HFFc6 (cell line): ENCODE measurements around the gene PDE8B. TPM values are rescaled to one million over a fixed set of nuclear protein-coding genes. Genes with fewer than 3 reads are reported as not detected.

Experiments used
- DNase-seq: peaks from one replicate; pipeline ENCODE4 v3.0.0-alpha.2; 2018
- H3K27ac Mint-ChIP-seq: 2 replicates; pipeline ENCODE4 v1.8.0; 2020; ENCODE audit warnings: mild to moderate bottlenecking, mixed read lengths
- H3K27me3 Mint-ChIP-seq: 2 replicates; pipeline ENCODE4 v1.8.0; 2021; ENCODE audit warnings: mild to moderate bottlenecking, moderate library complexity, mixed read lengths; ENCODE audit not compliant: insufficient read depth
- H3K36me3 Mint-ChIP-seq: 2 replicates; pipeline ENCODE4 v1.8.0; 2021; ENCODE audit warnings: low read depth, mixed read lengths
- H3K4me1 Mint-ChIP-seq: 2 replicates; pipeline ENCODE4 v1.8.0; 2020; ENCODE audit warnings: low read depth, mixed read lengths
- H3K4me3 Mint-ChIP-seq: 2 replicates; pipeline ENCODE4 v1.8.0; 2020; ENCODE audit warnings: mild to moderate bottlenecking, moderate library complexity, mixed read lengths
- H3K9me3 Mint-ChIP-seq: 2 replicates; pipeline ENCODE4 v1.8.0; 2020; ENCODE audit warnings: mild to moderate bottlenecking, mixed read lengths
- total RNA-seq, 6 experiments: library from RNA; stranded (reverse); fragmentation: NEBNext Ultra II Directional; extraction: Animal tissue kit (Norgen Biotek cat#: 25700); gene quantifications; 2 replicates in 1 of 6; 3 replicates in 5 of 6; pipeline ENCODE4 v1.2.3, GENCODE V29; 2021
- TF ChIP-seq, protein P1 (sequence below): fragments of 200-600 bp; sonication (generic); IDR thresholded peaks from 2 replicates; pipeline ENCODE4 v1.5.0; 2021; ENCODE audit warnings: antibody characterized with exemption, mild to moderate bottlenecking

The PDE8B gene
- total RNA-seq, 6 experiments from 2014 or later, result 0.14 TPM; not detected in 5

DNA sequence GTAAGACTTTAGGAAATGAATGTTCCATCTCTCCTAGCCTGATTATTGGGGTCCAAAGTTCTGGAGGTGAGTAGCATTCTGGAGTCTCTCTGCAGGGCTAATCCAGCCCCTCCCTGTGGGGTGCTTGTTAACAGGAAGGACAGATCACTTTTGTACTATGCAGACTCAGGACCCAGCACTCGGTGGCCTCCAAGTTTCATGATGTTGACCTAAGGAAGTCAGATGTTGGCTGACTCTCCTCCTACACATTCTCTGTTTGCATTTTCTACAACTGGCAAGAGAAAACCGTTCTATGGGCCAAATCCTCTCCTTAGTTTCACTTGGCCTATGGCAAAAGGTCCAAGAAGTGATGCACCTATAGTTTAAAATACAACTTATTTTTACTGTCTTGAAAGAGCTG, 5.5 kb upstream of the PDE8B start:
- TF ChIP-seq, protein P1, sequence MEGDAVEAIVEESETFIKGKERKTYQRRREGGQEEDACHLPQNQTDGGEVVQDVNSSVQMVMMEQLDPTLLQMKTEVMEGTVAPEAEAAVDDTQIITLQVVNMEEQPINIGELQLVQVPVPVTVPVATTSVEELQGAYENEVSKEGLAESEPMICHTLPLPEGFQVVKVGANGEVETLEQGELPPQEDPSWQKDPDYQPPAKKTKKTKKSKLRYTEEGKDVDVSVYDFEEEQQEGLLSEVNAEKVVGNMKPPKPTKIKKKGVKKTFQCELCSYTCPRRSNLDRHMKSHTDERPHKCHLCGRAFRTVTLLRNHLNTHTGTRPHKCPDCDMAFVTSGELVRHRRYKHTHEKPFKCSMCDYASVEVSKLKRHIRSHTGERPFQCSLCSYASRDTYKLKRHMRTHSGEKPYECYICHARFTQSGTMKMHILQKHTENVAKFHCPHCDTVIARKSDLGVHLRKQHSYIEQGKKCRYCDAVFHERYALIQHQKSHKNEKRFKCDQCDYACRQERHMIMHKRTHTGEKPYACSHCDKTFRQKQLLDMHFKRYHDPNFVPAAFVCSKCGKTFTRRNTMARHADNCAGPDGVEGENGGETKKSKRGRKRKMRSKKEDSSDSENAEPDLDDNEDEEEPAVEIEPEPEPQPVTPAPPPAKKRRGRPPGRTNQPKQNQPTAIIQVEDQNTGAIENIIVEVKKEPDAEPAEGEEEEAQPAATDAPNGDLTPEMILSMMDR, result no peak
- no peak for DNase-seq
- Mint-ChIP-seq H3K4me3 (no peak overlapping the region), H3K27me3 (peaks cover 32% of the 10 kb centered on the region), H3K27ac (no peak overlapping the region), H3K9me3 (no peaks in the 10 kb centered on the region), H3K36me3 (peaks cover 4% of the 10 kb centered on the region; the same call in 1 of the 2 replicates), H3K4me1 (peaks cover 5% of the 10 kb centered on the region; the same call in 1 of the 2 replicates)

DNA sequence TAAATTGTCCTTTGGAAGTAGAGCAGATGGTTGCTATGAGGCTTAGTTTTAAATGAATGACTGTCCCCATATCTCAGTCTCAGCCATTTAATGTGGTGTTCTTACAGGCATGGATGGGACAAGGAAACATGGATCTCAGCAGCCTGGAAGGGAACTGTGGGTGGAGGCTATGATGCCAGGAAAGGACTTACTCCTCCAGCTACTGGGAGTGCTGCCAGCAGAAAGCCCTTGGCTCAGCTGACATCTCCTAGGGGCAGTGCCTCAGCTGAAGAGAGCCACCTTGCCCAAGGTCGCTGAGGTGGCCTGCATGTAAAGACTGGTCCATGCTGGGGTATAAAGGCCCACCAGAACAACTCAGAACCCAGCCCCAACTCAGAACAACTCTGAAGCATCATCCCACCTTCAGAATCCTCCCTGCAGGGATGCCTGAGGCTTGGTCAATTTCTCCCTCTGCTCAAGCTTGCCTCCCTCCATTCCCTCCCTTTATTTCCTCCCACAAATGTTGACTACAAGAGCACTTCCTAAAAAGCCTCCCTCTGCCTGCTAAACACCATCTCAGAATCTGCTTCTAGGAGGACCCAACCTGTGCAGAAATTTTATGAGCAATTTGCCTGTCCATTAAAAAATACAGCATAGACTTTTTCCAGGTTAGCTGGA, 1.8 kb upstream of the PDE8B start:
- Mint-ChIP-seq H3K9me3 (no peaks in the 10 kb centered on the region), H3K4me1 (peaks cover 5% of the 10 kb centered on the region; the same call in 1 of the 2 replicates), H3K4me3 (no peak overlapping the region), H3K27ac (no peak overlapping the region), H3K27me3 (peaks cover 37% of the 10 kb centered on the region), H3K36me3 (peaks cover 8% of the 10 kb centered on the region)
- TF ChIP-seq, protein P1, result no peak
- no peak for DNase-seq

DNA sequence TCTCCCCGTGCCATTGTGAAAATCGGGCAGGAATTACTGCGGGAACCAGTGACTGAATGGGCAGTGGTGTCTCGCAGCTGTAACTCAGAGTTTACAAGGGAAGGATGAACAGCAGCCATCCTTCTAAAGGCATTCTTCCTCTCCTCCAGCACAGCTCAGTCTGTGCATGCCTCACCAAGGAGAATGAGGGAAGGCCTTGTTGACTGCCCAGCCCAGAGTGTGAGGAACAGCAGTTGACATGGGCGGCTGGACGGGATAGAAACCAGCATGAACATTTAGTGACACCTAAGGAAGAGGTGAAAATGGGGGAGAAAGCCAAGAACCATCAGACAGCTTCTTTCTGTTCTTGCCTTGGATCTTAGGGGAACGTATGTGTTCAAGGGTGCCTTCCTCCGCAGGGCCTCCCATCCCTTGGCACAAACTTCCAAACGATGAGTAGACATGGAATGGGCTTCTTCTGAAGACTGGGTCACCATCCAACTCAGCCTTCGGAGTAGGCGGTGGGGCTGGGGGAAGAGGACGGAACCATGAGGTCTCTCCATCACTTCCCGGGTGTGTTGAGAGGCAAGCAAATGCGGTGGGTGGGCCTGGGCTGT, 887 bp upstream of the PDE8B start:
- Mint-ChIP-seq H3K36me3 (peaks cover 8% of the 10 kb centered on the region), H3K27ac (no peak overlapping the region), H3K27me3 (peaks cover 40% of the 10 kb centered on the region), H3K4me3 (peak overlapping the region; percentile 74), H3K4me1 (peaks cover 5% of the 10 kb centered on the region; the same call in 1 of the 2 replicates), H3K9me3 (no peaks in the 10 kb centered on the region)
- DNase-seq, result no peak
- TF ChIP-seq, protein P1, result no peak

DNA sequence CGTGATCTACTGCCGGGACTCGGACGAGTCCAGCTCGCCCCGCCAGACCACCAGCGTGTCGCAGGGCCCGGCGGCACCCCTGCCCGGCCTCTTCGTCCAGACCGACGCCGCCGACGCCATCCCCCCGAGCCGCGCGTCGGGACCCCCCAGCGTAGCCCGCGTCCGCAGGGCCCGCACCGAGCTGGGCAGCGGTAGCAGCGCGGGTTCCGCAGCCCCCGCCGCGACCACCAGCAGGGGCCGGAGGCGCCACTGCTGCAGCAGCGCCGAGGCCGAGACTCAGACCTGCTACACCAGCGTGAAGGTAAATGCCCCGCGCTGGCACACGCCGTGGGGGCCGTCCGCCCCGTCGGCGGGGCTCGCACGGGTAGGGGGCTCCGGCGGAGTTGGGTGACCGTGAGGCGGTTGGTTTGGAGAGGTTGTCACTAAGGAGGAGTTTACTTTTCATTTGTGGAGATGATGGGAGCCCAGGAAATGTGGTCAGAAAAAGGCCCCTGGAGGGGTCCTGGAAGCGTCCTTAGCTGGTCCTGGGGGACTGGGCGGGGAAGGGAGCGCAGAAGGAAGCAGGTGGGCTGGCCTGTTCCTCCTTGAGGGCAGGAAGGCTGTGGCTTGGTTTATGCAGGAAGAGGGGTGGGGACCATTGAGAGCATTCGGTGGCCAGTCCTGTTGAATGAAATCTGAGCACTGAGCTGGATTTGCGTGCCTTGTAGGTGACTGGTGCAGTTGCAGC, 647 bp downstream of the PDE8B start:
- H3K27me3 Mint-ChIP-seq, result peaks cover 52% of the 10 kb centered on the region
- H3K27ac Mint-ChIP-seq, result no peak overlapping the region
- peaks cover 5% of the 10 kb centered on the region; the same call in 1 of the 2 replicates for H3K4me1 Mint-ChIP-seq
- H3K4me3 Mint-ChIP-seq, result peak overlapping the region; percentile 24
- no peak for DNase-seq
- peaks cover 8% of the 10 kb centered on the region for H3K36me3 Mint-ChIP-seq
- H3K9me3 Mint-ChIP-seq, result no peaks in the 10 kb centered on the region
- TF ChIP-seq, protein P1, result no peak

DNA sequence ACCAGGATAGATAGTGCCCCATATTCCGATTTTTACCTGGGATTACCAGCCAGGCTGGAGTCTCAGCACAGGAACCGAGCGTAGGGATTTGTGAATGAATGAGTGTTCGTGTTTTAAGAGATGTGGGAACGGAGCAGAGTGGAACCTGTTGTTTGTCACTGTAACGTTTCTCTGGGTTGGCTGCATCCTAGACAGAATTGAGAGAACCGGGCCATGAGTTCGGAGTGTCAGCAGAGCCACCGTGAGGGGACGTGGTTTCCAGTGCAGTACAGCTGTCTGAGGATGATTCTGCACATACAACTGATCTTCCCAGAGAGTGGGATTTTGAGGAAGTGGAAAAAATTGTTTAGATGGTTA, 1.2 kb downstream of the PDE8B start:
- H3K27ac Mint-ChIP-seq, result no peak overlapping the region
- DNase-seq, result no peak
- TF ChIP-seq, protein P1, result no peak
- H3K27me3 Mint-ChIP-seq, result peaks cover 52% of the 10 kb centered on the region
- no peaks in the 10 kb centered on the region for H3K9me3 Mint-ChIP-seq
- H3K36me3 Mint-ChIP-seq, result peaks cover 8% of the 10 kb centered on the region
- H3K4me1 Mint-ChIP-seq, result peaks cover 5% of the 10 kb centered on the region; the same call in 1 of the 2 replicates
- H3K4me3 Mint-ChIP-seq, result peak overlapping the region; percentile 24; the same call in 1 of the 2 replicates
